Endothelial cell of umbilical vein (primary cell): Measurements from ENCODE around the gene CLEC12A.

Source experiments
- EZH2 ChIP-seq: IDR thresholded peaks from 2 replicates; pipeline ENCODE4 v1.6.1; 2012; ENCODE audit warnings: borderline replicate concordance, low read depth, mild to moderate bottlenecking, moderate library complexity, low read length, inconsistent platforms; ENCODE audit not compliant: severe bottlenecking
- FOS ChIP-seq: IDR thresholded peaks from 2 replicates; pipeline ENCODE4 v1.6.1; 2011; ENCODE audit warnings: mild to moderate bottlenecking, low read length, moderate library complexity, borderline replicate concordance; ENCODE audit not compliant: insufficient read depth
- GATA2 ChIP-seq: IDR thresholded peaks from 2 replicates; pipeline ENCODE4 v1.7.0; 2011; ENCODE audit warnings: low read depth, mild to moderate bottlenecking, moderate library complexity, mixed read lengths, low read length; ENCODE audit not compliant: insufficient read length, insufficient read depth
- MAX ChIP-seq: IDR thresholded peaks from 2 replicates; pipeline ENCODE4 v1.6.1; 2011; ENCODE audit not compliant: insufficient read depth, insufficient read length
- POLR2A ChIP-seq: IDR thresholded peaks from 2 replicates; pipeline ENCODE4 v1.6.1; 2012; ENCODE audit warnings: low read depth, mild to moderate bottlenecking, control low read depth, low read length
- POLR2AphosphoS5 ChIP-seq: IDR thresholded peaks from 2 replicates; pipeline ENCODE4 v1.6.1; 2012; ENCODE audit warnings: low read depth, mild to moderate bottlenecking, control low read depth, low read length, moderate library complexity; ENCODE audit not compliant: insufficient read depth
- TF ChIP-seq, protein P1 (sequence below), 2 donors: IDR thresholded peaks; 1 replicate in 1 of 2; 2 replicates in 1 of 2; pipeline ENCODE4 v1.5.1; 2011; ENCODE audit warnings: low read length in 2 of 2, mild to moderate bottlenecking in 2 of 2, moderate library complexity in 2 of 2, control low read depth in 1 of 2, inconsistent platforms in 1 of 2, low read depth in 1 of 2; ENCODE audit not compliant: insufficient read depth in 1 of 2; ENCODE audit errors: extremely low read depth in 1 of 2

DNA sequence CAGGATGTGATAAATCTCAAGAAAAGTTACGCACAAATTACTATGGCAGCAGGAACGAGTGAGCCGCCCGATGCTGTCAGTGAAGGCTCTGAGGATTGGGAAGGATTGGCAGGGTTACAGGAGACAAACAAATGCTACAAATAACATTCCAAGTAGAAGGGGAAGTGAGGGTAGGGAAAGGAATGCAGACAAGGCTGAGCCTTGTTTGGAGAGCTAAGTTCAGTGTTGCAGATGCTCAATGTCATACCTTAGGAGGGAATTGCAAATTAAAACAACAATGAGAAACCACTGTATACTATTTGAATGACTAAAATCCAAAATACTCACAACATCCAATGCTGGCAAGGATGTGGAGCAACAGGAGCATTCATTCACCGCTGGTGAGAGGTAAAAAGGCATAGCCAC lies 60.6 kb downstream of the CLEC12A start:
- TF ChIP-seq, protein P1, sequence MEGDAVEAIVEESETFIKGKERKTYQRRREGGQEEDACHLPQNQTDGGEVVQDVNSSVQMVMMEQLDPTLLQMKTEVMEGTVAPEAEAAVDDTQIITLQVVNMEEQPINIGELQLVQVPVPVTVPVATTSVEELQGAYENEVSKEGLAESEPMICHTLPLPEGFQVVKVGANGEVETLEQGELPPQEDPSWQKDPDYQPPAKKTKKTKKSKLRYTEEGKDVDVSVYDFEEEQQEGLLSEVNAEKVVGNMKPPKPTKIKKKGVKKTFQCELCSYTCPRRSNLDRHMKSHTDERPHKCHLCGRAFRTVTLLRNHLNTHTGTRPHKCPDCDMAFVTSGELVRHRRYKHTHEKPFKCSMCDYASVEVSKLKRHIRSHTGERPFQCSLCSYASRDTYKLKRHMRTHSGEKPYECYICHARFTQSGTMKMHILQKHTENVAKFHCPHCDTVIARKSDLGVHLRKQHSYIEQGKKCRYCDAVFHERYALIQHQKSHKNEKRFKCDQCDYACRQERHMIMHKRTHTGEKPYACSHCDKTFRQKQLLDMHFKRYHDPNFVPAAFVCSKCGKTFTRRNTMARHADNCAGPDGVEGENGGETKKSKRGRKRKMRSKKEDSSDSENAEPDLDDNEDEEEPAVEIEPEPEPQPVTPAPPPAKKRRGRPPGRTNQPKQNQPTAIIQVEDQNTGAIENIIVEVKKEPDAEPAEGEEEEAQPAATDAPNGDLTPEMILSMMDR (IDR thresholded peaks at IDR 0.05; ENCODE audit: extremely low read depth in 1 of 2, insufficient read depth in 1 of 2, low read depth in 1 of 2, low read length in 2 of 2) = no peak
- TF ChIP-seq MAX = no peak
- no peak for TF ChIP-seq POLR2A
- TF ChIP-seq EZH2 = no peak
- TF ChIP-seq FOS = peak; percentile 26
- peak; percentile 19 for TF ChIP-seq GATA2
- TF ChIP-seq POLR2AphosphoS5 = peak; percentile 61
